D721Med (cell line): ENCODE results near the gene DNAH14.
"Not testable (repeated sequence)": the region's sequence is repeated elsewhere in the genome, so short reads cannot be mapped to it uniquely, and the experiment has no call there.

Source experiments
- DNase-seq: peaks from one replicate; pipeline ENCODE4 v3.0.0; 2011; ENCODE audit warnings: low spot score; ENCODE audit not compliant: insufficient read length
- FAIRE-seq: peaks from 2 replicates; lab custom pipeline; 2011; peaks lifted over from hg19 to GRCh38; lab: Jason Lieb, UNC
- TF ChIP-seq, protein P1 (sequence below): IDR thresholded peaks from 2 replicates; pipeline ENCODE4 v1.5.1; 2012; ENCODE audit warnings: mild to moderate bottlenecking, control low read depth; ENCODE audit not compliant: insufficient read depth; ENCODE audit errors: missing control alignments

Gene DNAH14

DNA sequence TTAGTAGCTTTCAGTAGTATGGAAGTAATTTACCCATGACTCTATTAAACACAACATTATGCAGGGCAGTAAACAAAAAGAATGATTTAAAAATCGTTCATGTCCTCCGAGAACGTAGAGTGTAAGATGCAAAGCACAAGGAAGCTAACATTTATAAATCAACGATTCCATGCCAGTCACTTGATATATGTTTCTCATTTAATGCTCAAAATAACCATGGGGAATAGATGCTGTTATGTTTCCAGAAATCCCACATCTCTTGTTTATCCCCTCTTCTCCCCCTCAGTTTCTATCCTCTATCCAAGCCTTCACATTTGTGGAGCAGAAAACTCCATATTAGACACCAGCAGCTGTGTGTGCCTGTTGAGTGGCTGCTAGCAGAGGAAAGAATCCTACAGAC is 445.5 kb downstream of the DNAH14 start:
- DNase-seq = no peak
- TF ChIP-seq, protein P1, sequence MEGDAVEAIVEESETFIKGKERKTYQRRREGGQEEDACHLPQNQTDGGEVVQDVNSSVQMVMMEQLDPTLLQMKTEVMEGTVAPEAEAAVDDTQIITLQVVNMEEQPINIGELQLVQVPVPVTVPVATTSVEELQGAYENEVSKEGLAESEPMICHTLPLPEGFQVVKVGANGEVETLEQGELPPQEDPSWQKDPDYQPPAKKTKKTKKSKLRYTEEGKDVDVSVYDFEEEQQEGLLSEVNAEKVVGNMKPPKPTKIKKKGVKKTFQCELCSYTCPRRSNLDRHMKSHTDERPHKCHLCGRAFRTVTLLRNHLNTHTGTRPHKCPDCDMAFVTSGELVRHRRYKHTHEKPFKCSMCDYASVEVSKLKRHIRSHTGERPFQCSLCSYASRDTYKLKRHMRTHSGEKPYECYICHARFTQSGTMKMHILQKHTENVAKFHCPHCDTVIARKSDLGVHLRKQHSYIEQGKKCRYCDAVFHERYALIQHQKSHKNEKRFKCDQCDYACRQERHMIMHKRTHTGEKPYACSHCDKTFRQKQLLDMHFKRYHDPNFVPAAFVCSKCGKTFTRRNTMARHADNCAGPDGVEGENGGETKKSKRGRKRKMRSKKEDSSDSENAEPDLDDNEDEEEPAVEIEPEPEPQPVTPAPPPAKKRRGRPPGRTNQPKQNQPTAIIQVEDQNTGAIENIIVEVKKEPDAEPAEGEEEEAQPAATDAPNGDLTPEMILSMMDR = no peak
- FAIRE-seq = no peak

DNA sequence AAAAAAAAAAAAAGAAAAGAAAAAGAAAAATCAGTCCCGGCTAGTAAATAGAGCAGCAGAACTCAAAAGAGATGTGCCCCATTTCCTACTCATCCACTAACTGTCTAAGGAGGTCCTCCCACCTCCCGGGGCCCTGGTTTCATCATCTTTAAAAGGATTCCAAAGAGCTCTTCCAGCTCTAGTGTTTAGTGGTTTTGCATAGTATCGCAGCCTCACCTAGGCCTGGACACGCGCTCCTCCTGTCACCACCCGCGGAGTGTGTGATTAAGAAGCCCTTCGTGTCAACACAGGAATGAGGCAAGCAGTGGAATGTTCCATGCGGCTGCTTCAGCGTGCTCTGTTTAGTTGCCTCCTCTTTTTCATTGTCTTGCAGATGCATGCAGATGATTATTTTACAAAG is 449.4 kb downstream of the DNAH14 start:
- DNase-seq (no peak), FAIRE-seq (no peak)
- TF ChIP-seq, protein P1 = no peak

DNA sequence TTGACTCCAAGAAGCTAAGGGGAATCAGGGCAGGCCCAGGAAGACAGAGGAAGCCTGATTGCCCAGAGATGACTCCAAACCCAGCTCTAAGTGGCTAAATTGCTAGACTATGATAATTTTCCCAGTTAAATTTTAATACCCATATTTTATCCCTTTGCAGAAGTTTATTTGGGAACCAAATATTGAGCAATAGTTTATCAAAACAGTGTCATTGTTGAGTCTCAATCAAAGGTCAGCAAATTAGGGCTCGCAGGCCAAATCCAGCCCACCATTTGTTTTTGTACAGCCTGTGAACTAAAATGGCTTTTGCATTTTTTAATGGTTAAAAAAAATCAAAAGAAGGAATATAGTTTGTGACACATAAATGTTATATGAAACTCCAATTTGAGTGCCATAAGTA is 451.2 kb downstream of the DNAH14 start:
- TF ChIP-seq, protein P1 = no peak
- FAIRE-seq (no peak), DNase-seq (no peak)

DNA sequence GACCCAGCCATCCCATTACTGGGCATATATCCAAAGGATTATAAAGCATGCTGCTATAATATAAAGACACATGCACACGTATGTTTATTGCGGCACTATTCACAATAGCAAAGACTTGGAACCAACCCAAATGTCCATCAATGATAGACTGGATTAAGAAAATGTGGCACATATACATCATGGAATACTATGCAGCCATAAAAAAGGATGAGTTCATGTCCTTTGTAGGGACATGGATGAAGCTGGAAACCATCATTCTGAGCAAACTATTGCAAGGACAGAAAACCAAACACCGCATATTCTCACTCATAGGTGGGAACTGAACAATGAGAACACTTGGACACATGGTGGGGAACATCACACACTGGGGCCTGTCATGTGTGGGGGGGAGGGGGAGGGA is 457.4 kb downstream of the DNAH14 start:
- not testable (repeated sequence) for DNase-seq, FAIRE-seq

DNA sequence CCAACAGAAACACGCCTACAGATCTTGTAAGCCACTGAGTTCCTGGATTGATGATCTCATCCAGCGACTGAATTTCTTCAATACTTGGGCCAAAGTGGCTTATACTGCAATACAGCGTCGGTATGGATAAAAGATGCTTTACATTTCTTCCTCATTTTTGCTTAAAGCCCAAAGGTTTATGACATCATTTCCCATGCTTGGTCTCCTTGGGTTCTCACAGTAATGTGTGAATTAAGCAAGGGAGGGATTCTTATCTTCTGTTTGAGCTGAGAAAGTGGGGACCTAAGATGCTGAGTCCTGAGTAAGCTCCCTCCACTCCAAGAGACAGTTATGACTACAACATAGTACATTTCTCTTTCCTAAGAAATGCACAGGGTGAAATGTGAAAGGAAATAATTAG is 458.9 kb downstream of the DNAH14 start:
- no peak for DNase-seq
- FAIRE-seq = no peak
- TF ChIP-seq, protein P1 = no peak

DNA sequence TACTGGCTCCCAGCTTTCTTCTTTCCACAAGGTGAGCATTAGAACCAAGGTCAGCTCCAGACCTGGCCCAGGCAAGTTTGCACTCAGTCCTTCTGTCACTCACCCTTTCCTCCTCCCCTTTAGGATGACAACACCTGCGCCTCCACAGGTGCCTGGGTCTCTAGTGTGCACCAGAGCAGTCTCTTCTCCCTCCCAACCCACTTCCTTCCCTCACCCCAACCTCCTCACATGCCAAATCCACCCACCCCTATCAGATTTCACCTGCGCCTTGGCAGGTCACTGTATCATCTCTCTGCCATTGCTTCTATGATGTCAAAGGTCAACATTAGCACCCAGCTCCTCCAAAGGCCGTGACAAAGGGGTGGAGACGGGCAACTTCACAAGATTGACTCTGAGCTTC is 460.4 kb downstream of the DNAH14 start:
- TF ChIP-seq, protein P1 = no peak
- no peak for FAIRE-seq

DNA sequence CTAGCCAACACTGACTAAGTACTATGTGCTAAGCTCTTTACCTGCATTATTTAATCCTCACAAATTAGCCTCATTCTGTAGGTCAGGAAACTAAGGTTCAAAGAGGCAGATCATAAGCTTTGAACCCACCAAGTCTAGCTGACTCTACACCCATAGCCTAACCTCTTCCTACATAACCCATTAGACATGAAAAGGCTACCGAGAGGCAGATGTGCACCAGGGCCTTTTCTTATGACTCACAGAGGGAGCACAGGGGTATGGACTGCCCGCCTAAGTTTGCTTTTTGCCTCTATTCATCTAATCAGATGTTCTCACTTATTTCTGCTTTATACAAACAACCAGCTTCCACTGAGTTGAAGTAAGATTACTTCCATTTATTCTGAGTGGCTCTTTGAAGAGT is 466.9 kb downstream of the DNAH14 start:
- DNase-seq (no peak), FAIRE-seq (no peak)
- TF ChIP-seq, protein P1 = no peak

More for the DNA sequence above, 460.4 kb downstream of the DNAH14 start:
- no peak for DNase-seq

DNA sequence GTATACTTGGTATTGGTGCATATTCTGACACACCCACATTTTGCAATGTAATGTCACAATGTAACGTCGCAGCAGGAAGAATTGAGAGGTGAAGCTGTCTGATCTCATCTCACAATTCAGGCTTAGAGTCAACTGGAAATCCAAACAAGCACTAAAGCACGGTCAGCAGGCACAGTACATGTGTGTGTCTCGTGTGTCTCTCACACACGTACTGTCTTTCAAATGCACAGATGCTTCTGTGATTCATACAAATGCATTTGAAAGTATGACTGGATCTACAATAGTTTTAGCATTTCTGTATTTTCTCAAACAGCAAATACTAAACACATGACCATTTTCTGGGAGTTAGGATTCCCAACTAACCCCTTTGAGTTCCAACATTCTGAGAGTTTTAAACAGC is 471.5 kb downstream of the DNAH14 start:
- TF ChIP-seq, protein P1 = no peak
- DNase-seq (no peak), FAIRE-seq (no peak)
